Activated CD4-positive, CD25-positive, alpha-beta regulatory T cell treated with anti-CD3 and anti-CD28 coated beads, Interleukin-2, amount 50 U/mL, for 72 hours (primary cell): Measurements from ENCODE around the gene CRYZL1.
"Not testable (repeated sequence)": the region's sequence is repeated elsewhere in the genome, so short reads cannot be mapped to it uniquely, and the experiment has no call there.

Source experiments
- DNase-seq: peaks from one replicate; pipeline ENCODE4 v3.0.0; 2021

The CRYZL1 gene

GRCh38 chr21:33660406-33660805, 18.9 kb upstream of the CRYZL1 start:
- DNase-seq, result no peak

GRCh38 chr21:33659568-33659949, 18.0 kb upstream of the CRYZL1 start:
- DNase-seq, result no peak

GRCh38 chr21:33658919-33659567, 17.5 kb upstream of the CRYZL1 start:
- no peak for DNase-seq

- DNase-seq, result no peak
Measured at GRCh38 chr21:33657124-33657820, 15.7 kb upstream of the CRYZL1 start.

GRCh38 chr21:33655588-33656221, 14.2 kb upstream of the CRYZL1 start:
- DNase-seq, result no peak

GRCh38 chr21:33654412-33654811, 12.9 kb upstream of the CRYZL1 start:
- DNase-seq, result no peak

- no peak for DNase-seq
Measured at GRCh38 chr21:33651965-33652680, 10.6 kb upstream of the CRYZL1 start.

- no peak for DNase-seq
Measured at GRCh38 chr21:33650929-33651509, 9.5 kb upstream of the CRYZL1 start.

GRCh38 chr21:33650230-33650629, 8.7 kb upstream of the CRYZL1 start:
- DNase-seq, result no peak

- no peak for DNase-seq
Measured at GRCh38 chr21:33648555-33648954, 7.0 kb upstream of the CRYZL1 start.

GRCh38 chr21:33647587-33647986, 6.0 kb upstream of the CRYZL1 start:
- DNase-seq, result no peak

- DNase-seq, result no peak
Measured at GRCh38 chr21:33645730-33646129, 4.2 kb upstream of the CRYZL1 start.

- DNase-seq, result no peak
Measured at GRCh38 chr21:33644383-33645074, 3.0 kb upstream of the CRYZL1 start.

GRCh38 chr21:33643658-33644311, 2.2 kb upstream of the CRYZL1 start:
- no peak for DNase-seq

GRCh38 chr21:33642896-33643657, 1.5 kb upstream of the CRYZL1 start:
- DNase-seq, result peak; percentile 32

- peak; percentile 98 for DNase-seq
Measured at GRCh38 chr21:33642027-33642895, 720 bp upstream of the CRYZL1 start, which contains the start of gene ITSN1. TSS of gene ITSN1 (plus strand) at chr21:33642501. CDS start at chr21:33718829, 76,328 bp downstream.

GRCh38 chr21:33640697-33641351, 717 bp downstream of the CRYZL1 start:
- DNase-seq, result no peak

- no peak for DNase-seq
Measured at GRCh38 chr21:33634254-33634653, 7.3 kb downstream of the CRYZL1 start.

- not testable (repeated sequence) for DNase-seq
Measured at GRCh38 chr21:33626151-33626550, 15.4 kb downstream of the CRYZL1 start.

- no peak for DNase-seq
Measured at GRCh38 chr21:33622253-33622652, 19.3 kb downstream of the CRYZL1 start.
